ENCODE results near the gene PCCB.

- TF ChIP-seq CTCF (IDR thresholded peaks at IDR 0.05; ENCODE audit: low read depth, low read length) (no peak), EZH2phosphoT487 (IDR thresholded peaks at IDR 0.05; ENCODE audit: low read depth) (no peak)
These were observed 127.9 kb downstream of the PCCB start for GRCh38 chr3:136378011-136378410.

All from OCI-LY3 (cell line).